HL-60 (cell line): ENCODE results near the gene KIF26A.

Experiments
- CTCF ChIP-seq: IDR thresholded peaks from one replicate; pipeline ENCODE4 v1.5.1; 2011; ENCODE audit warnings: low read length, control low read depth, inconsistent platforms; ENCODE audit not compliant: insufficient read depth
- GABPA ChIP-seq: IDR thresholded peaks from 2 replicates; pipeline ENCODE4 v1.6.1; 2012; ENCODE audit warnings: low read depth
- POLR2AphosphoS5 ChIP-seq: IDR thresholded peaks from 2 replicates; pipeline ENCODE4 v1.6.1; 2012; ENCODE audit warnings: low read depth
- REST ChIP-seq: IDR thresholded peaks from 2 replicates; pipeline ENCODE4 v1.6.1; 2012; ENCODE audit warnings: low read depth; ENCODE audit not compliant: insufficient replicate concordance
- SPI1 ChIP-seq: IDR thresholded peaks from 2 replicates; pipeline ENCODE4 v1.6.1; 2012; ENCODE audit warnings: low read depth, mild to moderate bottlenecking, borderline replicate concordance

GRCh38 chr14:104093366-104094055 lies 44.9 kb upstream of the KIF26A start:
- TF ChIP-seq SPI1 (no peak), CTCF (no peak), POLR2AphosphoS5 (no peak), GABPA (no peak), REST (no peak)
